ENCODE measurements around the gene GCSAM. TPM values are rescaled to one million over a fixed set of nuclear protein-coding genes. Genes with fewer than 3 reads are reported as not detected.

GCSAM gene
- total RNA-seq, 6 donors from 2014 or later, result 0.31 to 0.81 (median 0.52) TPM; not detected in 2

GRCh38 chr3:112114576-112115160, 18.4 kb downstream of the GCSAM start:
- WGBS, 2 donors, result 91 to 97% methylated on average over 6 of the region's 6 CpGs
- H3K4me1 ChIP-seq, result peaks cover 0 to 10% (median 2%) of the 10 kb centered on the region in 4 donors
- TF ChIP-seq CTCF (IDR thresholded peaks at IDR 0.05) (no peak), POLR2AphosphoS5 (IDR thresholded peaks at IDR 0.05) (no peak), EP300 (IDR thresholded peaks at IDR 0.05) (no peak), POLR2A (IDR thresholded peaks at IDR 0.05) (no peak)
- H3K4me3 ChIP-seq, result no peak overlapping the region
- DNase-seq (no peak), ATAC-seq (ENCODE audit: low FRiP score in 2 of 2) (no peak)
- no peaks in the 10 kb centered on the region for H3K9me3 ChIP-seq
- no peaks in the 10 kb centered on the region for H3K27me3 ChIP-seq
- no peak overlapping the region for H3K27ac ChIP-seq
- peaks cover 0 to 7% (median 0%) of the 10 kb centered on the region in 4 donors for H3K36me3 ChIP-seq

- no peak overlapping the region for H3K4me3 ChIP-seq
- no peaks in the 10 kb centered on the region for H3K27me3 ChIP-seq
- 32% methylated on average over 3 of the region's 3 CpGs for WGBS, 2 donors
- peak in 1 of 2 donors; percentile 50 for DNase-seq
- peaks cover 0 to 7% (median 0%) of the 10 kb centered on the region in 4 donors for H3K4me1 ChIP-seq
- H3K9me3 ChIP-seq, result no peaks in the 10 kb centered on the region
- H3K36me3 ChIP-seq, result peaks cover 0 to 9% (median 0%) of the 10 kb centered on the region in 4 donors
- TF ChIP-seq POLR2A (IDR thresholded peaks at IDR 0.05), result no peak
- TF ChIP-seq CTCF (IDR thresholded peaks at IDR 0.05), result peak in 5 of 6 experiments; percentile 42 to 65 (median 56)
- no peak overlapping the region for H3K27ac ChIP-seq
- peak; percentile 64 to 83 for ATAC-seq (ENCODE audit: low FRiP score in 2 of 2)
Observed at GRCh38 chr3:112111785-112112402, 21.2 kb downstream of the GCSAM start.

- no peak for DNase-seq
- H3K9me3 ChIP-seq, result no peaks in the 10 kb centered on the region
- H3K27ac ChIP-seq, result no peak overlapping the region
- peaks cover 0 to 9% (median 0%) of the 10 kb centered on the region in 4 donors for H3K36me3 ChIP-seq
- H3K27me3 ChIP-seq, result no peaks in the 10 kb centered on the region
- no peak overlapping the region for H3K4me3 ChIP-seq
- 67 to 76% methylated on average over 5 of the region's 5 CpGs for whole genome bisulfite sequencing, 2 donors
- ATAC-seq (ENCODE audit: low FRiP score in 2 of 2), result no peak
- TF ChIP-seq CTCF (IDR thresholded peaks at IDR 0.05) (no peak), EP300 (IDR thresholded peaks at IDR 0.05) (no peak), POLR2A (IDR thresholded peaks at IDR 0.05) (no peak), POLR2AphosphoS5 (IDR thresholded peaks at IDR 0.05) (no peak)
- H3K4me1 ChIP-seq, result no peaks in the 10 kb centered on the region
Observed at GRCh38 chr3:112109322-112109721, 23.7 kb downstream of the GCSAM start.

GRCh38 chr3:112104774-112105173, 28.3 kb downstream of the GCSAM start:
- 77 to 85% methylated on average over 2 of the region's 2 CpGs for WGBS, 2 donors
- H3K4me1 ChIP-seq, result no peaks in the 10 kb centered on the region
- ATAC-seq (ENCODE audit: low FRiP score in 2 of 2), result no peak
- no peak for DNase-seq
- no peaks in the 10 kb centered on the region for H3K9me3 ChIP-seq
- no peak overlapping the region for H3K4me3 ChIP-seq
- H3K27ac ChIP-seq, result no peak overlapping the region
- no peaks in the 10 kb centered on the region for H3K27me3 ChIP-seq
- peaks cover 0 to 3% (median 0%) of the 10 kb centered on the region in 4 donors for H3K36me3 ChIP-seq
- TF ChIP-seq POLR2AphosphoS5 (IDR thresholded peaks at IDR 0.05), result no peak
- no peak for TF ChIP-seq CTCF (IDR thresholded peaks at IDR 0.05)
- no peak for TF ChIP-seq EP300 (IDR thresholded peaks at IDR 0.05)
- TF ChIP-seq POLR2A (IDR thresholded peaks at IDR 0.05), result no peak

GRCh38 chr3:112101916-112102315, 31.1 kb downstream of the GCSAM start:
- Histone ChIP-seq H3K27ac (no peak overlapping the region), H3K4me3 (no peak overlapping the region), H3K27me3 (no peaks in the 10 kb centered on the region), H3K36me3 (no peaks in the 10 kb centered on the region), H3K4me1 (no peaks in the 10 kb centered on the region), H3K9me3 (no peaks in the 10 kb centered on the region)
- TF ChIP-seq CTCF (IDR thresholded peaks at IDR 0.05) (no peak), EP300 (IDR thresholded peaks at IDR 0.05) (no peak)
- 83 to 97% methylated on average over 2 of the region's 2 CpGs for WGBS, 2 donors
- DNase-seq (no peak), ATAC-seq (ENCODE audit: low FRiP score in 2 of 2) (no peak)

All from upper lobe of left lung (tissue), 6 donors.